NCI-H1694 (cell line): ENCODE results near the gene CLSTN2.

ENCODE experiments used
- DNase-seq: peaks from one replicate; lab custom pipeline; 2025; lab: John Stamatoyannopoulos, UW

CLSTN2 gene

GRCh38 chr3:140148824-140149390 lies 213.9 kb downstream of the CLSTN2 start:
- DNase-seq, result no peak

GRCh38 chr3:140151321-140151720 lies 216.3 kb downstream of the CLSTN2 start:
- no peak for DNase-seq

- peak; percentile 10 for DNase-seq
These were observed 218.1 kb downstream of the CLSTN2 start for GRCh38 chr3:140152851-140153639.

GRCh38 chr3:140153736-140154135 lies 218.8 kb downstream of the CLSTN2 start:
- DNase-seq, result no peak

- DNase-seq, result no peak
These were observed 222.2 kb downstream of the CLSTN2 start for GRCh38 chr3:140157161-140157560.

- DNase-seq, result no peak
These were observed 224.7 kb downstream of the CLSTN2 start for GRCh38 chr3:140159646-140160045.

GRCh38 chr3:140160553-140160952 lies 225.6 kb downstream of the CLSTN2 start:
- DNase-seq, result no peak

- no peak for DNase-seq
These were observed 227.6 kb downstream of the CLSTN2 start for GRCh38 chr3:140162551-140162950.

GRCh38 chr3:140163159-140163763 lies 228.3 kb downstream of the CLSTN2 start:
- no peak for DNase-seq

- DNase-seq, result no peak
These were observed 229.2 kb downstream of the CLSTN2 start for GRCh38 chr3:140164156-140164555.

GRCh38 chr3:140164922-140165590 lies 230.1 kb downstream of the CLSTN2 start:
- DNase-seq, result peak; percentile 62

GRCh38 chr3:140165781-140166180 lies 230.8 kb downstream of the CLSTN2 start:
- DNase-seq, result peak; percentile 62

- DNase-seq, result no peak
These were observed 232.0 kb downstream of the CLSTN2 start for GRCh38 chr3:140166861-140167599.

GRCh38 chr3:140167600-140168281 lies 232.8 kb downstream of the CLSTN2 start:
- no peak for DNase-seq

GRCh38 chr3:140170612-140171011 lies 235.6 kb downstream of the CLSTN2 start:
- DNase-seq, result no peak

GRCh38 chr3:140176526-140176925 lies 241.5 kb downstream of the CLSTN2 start:
- no peak for DNase-seq

GRCh38 chr3:140177943-140178342 lies 243.0 kb downstream of the CLSTN2 start:
- DNase-seq, result no peak

- no peak for DNase-seq
These were observed 243.5 kb downstream of the CLSTN2 start for GRCh38 chr3:140178482-140178881.

- peak; percentile 65 for DNase-seq
These were observed 245.6 kb downstream of the CLSTN2 start for GRCh38 chr3:140180603-140181002.

- no peak for DNase-seq
These were observed 250.4 kb downstream of the CLSTN2 start for GRCh38 chr3:140185375-140185774.

- DNase-seq, result peak; percentile 96
These were observed 251.5 kb downstream of the CLSTN2 start for GRCh38 chr3:140186421-140186920.
